ENCODE data around the gene TSSK2. TPM values are rescaled to one million over a fixed set of nuclear protein-coding genes. Genes with fewer than 3 reads are reported as not detected.
A peak's percentile ranks its signal among the peaks of the same experiment; 100 is the strongest.

Gene TSSK2
- total RNA-seq, 1 donor from 2014 or later = not detected

- Histone ChIP-seq H3K27ac (no peak overlapping the region), H3K27me3 (no peaks in the 10 kb centered on the region), H3K4me1 (peaks cover 64% of the 10 kb centered on the region), H3K9me3 (no peaks in the 10 kb centered on the region), H3K36me3 (no peaks in the 10 kb centered on the region), H3K4me3 (no peak overlapping the region)
- DNase-seq (ENCODE audit: extremely low spot score in 2 of 2) = no peak
- intact Hi-C loops (cut with DNase I) = no loop called here
- TF ChIP-seq POLR2AphosphoS5 (IDR thresholded peaks at IDR 0.05; ENCODE audit: insufficient read depth in 1 of 2, low read depth in 1 of 2) (no peak), CTCF (IDR thresholded peaks at IDR 0.05) (no peak), POLR2A (IDR thresholded peaks at IDR 0.05) (no peak)
Measured at GRCh38 chr22:19176732-19177131, 45.6 kb downstream of the TSSK2 start.

- Histone ChIP-seq H3K27me3 (no peaks in the 10 kb centered on the region), H3K4me1 (peaks cover 59% of the 10 kb centered on the region), H3K9me3 (no peaks in the 10 kb centered on the region), H3K27ac (peak overlapping the region; percentile 71), H3K36me3 (no peaks in the 10 kb centered on the region), H3K4me3 (peak overlapping the region; percentile 72 to 92)
- TF ChIP-seq CTCF (IDR thresholded peaks at IDR 0.05) (no peak), POLR2A (IDR thresholded peaks at IDR 0.05) (no peak)
- no peak for DNase-seq (ENCODE audit: extremely low spot score in 2 of 2)
- intact Hi-C loops (cut with DNase I) = no loop called here
Measured at GRCh38 chr22:19177164-19178064, 46.3 kb downstream of the TSSK2 start.

GRCh38 chr22:19178065-19178656 is 47.1 kb downstream of the TSSK2 start:
- H3K4me1 ChIP-seq = peaks cover 52% of the 10 kb centered on the region
- H3K27me3 ChIP-seq = no peaks in the 10 kb centered on the region
- peak overlapping the region; percentile 71 for H3K27ac ChIP-seq
- no peak for DNase-seq (ENCODE audit: extremely low spot score in 2 of 2)
- no peak for TF ChIP-seq CTCF (IDR thresholded peaks at IDR 0.05)
- no peak for TF ChIP-seq POLR2AphosphoS5 (IDR thresholded peaks at IDR 0.05; ENCODE audit: insufficient read depth in 1 of 2, low read depth in 1 of 2)
- no peak for TF ChIP-seq POLR2A (IDR thresholded peaks at IDR 0.05)
- H3K4me3 ChIP-seq = peak overlapping the region; percentile 72 to 92
- no peaks in the 10 kb centered on the region for H3K36me3 ChIP-seq
- H3K9me3 ChIP-seq = no peaks in the 10 kb centered on the region
- intact Hi-C loops (cut with DNase I) = no loop called here

GRCh38 chr22:19178657-19179496 is 47.8 kb downstream of the TSSK2 start, which contains the start of gene SLC25A1:
TSS of gene SLC25A1 (minus strand) at chr22:19178736. CDS start at chr22:19178673, 63 bp downstream.
- Histone ChIP-seq H3K9me3 (no peaks in the 10 kb centered on the region), H3K4me3 (peak within 1 kb of the TSS; percentile 72 to 92), H3K27ac (peak within 1 kb of the TSS; percentile 79), H3K27me3 (no peaks in the 10 kb centered on the region), H3K4me1 (peaks cover 45% of the 10 kb centered on the region), H3K36me3 (no peaks in the 10 kb centered on the region)
- peak in 1 of 2 donors; percentile 64 for TF ChIP-seq POLR2A (IDR thresholded peaks at IDR 0.05)
- TF ChIP-seq POLR2AphosphoS5 (IDR thresholded peaks at IDR 0.05; ENCODE audit: insufficient read depth in 1 of 2, low read depth in 1 of 2) = peak in 1 of 2 donors; percentile 76
- no peak for TF ChIP-seq CTCF (IDR thresholded peaks at IDR 0.05)
- intact Hi-C loops (cut with DNase I) = no loop called here
- no peak for DNase-seq (ENCODE audit: extremely low spot score in 2 of 2)
